Panc1 (cell line): Measurements from ENCODE around the gene IL12RB2.
"Not testable (repeated sequence)": the region's sequence is repeated elsewhere in the genome, so short reads cannot be mapped to it uniquely, and the experiment has no call there.

Experiments
- CTCF ChIP-seq: fragments of 450-650 bp; IDR thresholded peaks from 2 replicates; pipeline ENCODE4 v1.5.1; 2017; ENCODE audit warnings: mild to moderate bottlenecking
- POLR2AphosphoS5 ChIP-seq: IDR thresholded peaks from 2 replicates; pipeline ENCODE4 v1.6.1; 2012; ENCODE audit warnings: mild to moderate bottlenecking, low read depth, low read length, moderate library complexity
- REST ChIP-seq, 2 experiments: IDR thresholded peaks; 2 replicates each; pipeline ENCODE4 v1.6.1; 2011 to 2012; ENCODE audit warnings: low read depth in 2 of 2, control low read depth in 1 of 2, low read length in 1 of 2, mild to moderate bottlenecking in 1 of 2, moderate library complexity in 1 of 2; ENCODE audit not compliant: insufficient read depth in 1 of 2
- SIN3A ChIP-seq: IDR thresholded peaks from 2 replicates; pipeline ENCODE4 v1.6.1; 2012; ENCODE audit warnings: low read depth, mild to moderate bottlenecking, low read length, moderate library complexity, borderline replicate concordance; ENCODE audit not compliant: insufficient read depth
- TCF7L2 ChIP-seq: IDR thresholded peaks from 2 replicates; pipeline ENCODE4 v1.6.1; 2011; ENCODE audit warnings: mild to moderate bottlenecking, low read depth, low read length, inconsistent platforms

GRCh38 chr1:67400029-67400786 lies 92.5 kb downstream of the IL12RB2 start:
- TF ChIP-seq CTCF; POLR2AphosphoS5; SIN3A; TCF7L2; REST (IDR thresholded peaks at IDR 0.05; ENCODE audit: insufficient read depth in 1 of 2, low read depth in 2 of 2, low read length in 1 of 2): not testable (repeated sequence)
